Glutamatergic neuron (in vitro differentiated cells): Measurements from ENCODE around the gene TNS3. TPM values are rescaled to one million over a fixed set of nuclear protein-coding genes. Genes with fewer than 3 reads are reported as not detected.

Experiments used
- DNase-seq: peaks from one replicate; pipeline ENCODE4 v3.0.0; 2022
- H3K27ac Mint-ChIP-seq: one replicate; pipeline ENCODE4 v1.8.0; 2020; ENCODE audit warnings: mild to moderate bottlenecking, mixed read lengths, inconsistent platforms; ENCODE audit not compliant: unreplicated experiment
- H3K27me3 Mint-ChIP-seq: one replicate; pipeline ENCODE4 v1.8.0; 2020; ENCODE audit warnings: mild to moderate bottlenecking, moderate library complexity, mixed read lengths, inconsistent platforms; ENCODE audit not compliant: unreplicated experiment
- H3K36me3 Mint-ChIP-seq: one replicate; pipeline ENCODE4 v1.8.0; 2020; ENCODE audit warnings: mild to moderate bottlenecking, mixed read lengths, inconsistent platforms; ENCODE audit not compliant: unreplicated experiment
- H3K4me1 Mint-ChIP-seq: one replicate; pipeline ENCODE4 v1.8.0; 2020; ENCODE audit warnings: mild to moderate bottlenecking, low read depth, mixed read lengths, inconsistent platforms; ENCODE audit not compliant: unreplicated experiment
- H3K4me3 Mint-ChIP-seq: one replicate; pipeline ENCODE4 v1.8.0; 2020; ENCODE audit warnings: mild to moderate bottlenecking, mixed read lengths, inconsistent platforms; ENCODE audit not compliant: unreplicated experiment
- H3K9me3 Mint-ChIP-seq: one replicate; pipeline ENCODE4 v1.8.0; 2020; ENCODE audit warnings: mild to moderate bottlenecking, moderate library complexity, mixed read lengths, inconsistent platforms; ENCODE audit not compliant: unreplicated experiment
- CTCF ChIP-seq: fragments of 200-600 bp; sonication (generic); IDR thresholded peaks from one replicate; pipeline ENCODE4 v1.5.0; 2021; ENCODE audit not compliant: partially characterized antibody, unreplicated experiment
- total RNA-seq: library from RNA; stranded (reverse); fragmentation: NEBNext Ultra II Directional; extraction: Animal tissue kit (Norgen Biotek cat#: 25700); gene quantifications from one replicate; pipeline ENCODE4 v1.2.1, GENCODE V29; 2021; ENCODE audit not compliant: unreplicated experiment

The TNS3 gene
- total RNA-seq, 1 donor from 2014 or later = 3.8 TPM

DNA sequence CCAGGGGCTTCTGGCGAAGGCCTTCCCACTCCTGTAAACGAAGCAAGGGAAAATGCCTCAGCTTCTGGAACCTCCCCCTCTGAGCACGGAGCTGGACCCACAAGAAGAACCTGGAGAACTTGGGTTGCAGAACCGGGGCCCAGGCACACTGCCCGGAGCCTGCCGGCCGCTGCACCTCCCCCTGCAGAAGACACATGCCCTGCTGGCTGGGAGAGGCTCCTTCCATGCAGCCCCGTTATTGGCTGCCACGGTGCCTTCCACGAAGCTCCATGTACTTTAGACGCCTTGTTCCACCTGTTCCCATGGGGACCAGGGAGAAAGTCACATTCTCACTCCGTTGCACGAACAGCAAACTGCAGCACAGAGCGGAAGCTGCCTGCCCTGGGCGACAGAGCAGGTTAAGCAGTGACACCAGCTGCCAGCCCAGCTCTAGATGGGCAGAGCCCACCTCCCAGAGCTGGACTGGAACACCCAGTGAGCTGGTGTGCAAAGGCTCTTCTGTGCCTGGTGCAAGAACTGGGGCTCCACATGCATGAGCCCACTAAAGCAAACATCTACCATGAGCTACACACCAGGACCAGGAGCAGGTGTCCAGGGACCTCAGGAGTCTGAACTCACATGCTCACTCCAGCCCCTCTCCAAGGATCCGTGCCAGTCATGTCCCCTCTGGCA, 70.1 kb downstream of the TNS3 start:
- no peak overlapping the region for H3K27ac Mint-ChIP-seq
- peaks cover 3% of the 10 kb centered on the region for H3K9me3 Mint-ChIP-seq
- H3K36me3 Mint-ChIP-seq = no peaks in the 10 kb centered on the region
- no peak overlapping the region for H3K4me3 Mint-ChIP-seq
- peaks cover 2% of the 10 kb centered on the region for H3K4me1 Mint-ChIP-seq
- no peak for DNase-seq
- TF ChIP-seq CTCF = no peak
- peaks cover 2% of the 10 kb centered on the region for H3K27me3 Mint-ChIP-seq

GRCh38 chr7:47510786-47511185, 71.1 kb downstream of the TNS3 start:
- Mint-ChIP-seq H3K27ac (no peak overlapping the region), H3K4me1 (peaks cover 6% of the 10 kb centered on the region), H3K4me3 (no peak overlapping the region), H3K36me3 (peaks cover under 1% of the 10 kb centered on the region), H3K9me3 (peaks cover 3% of the 10 kb centered on the region), H3K27me3 (peaks cover 2% of the 10 kb centered on the region)
- TF ChIP-seq CTCF = no peak
- no peak for DNase-seq

GRCh38 chr7:47510192-47510591, 71.7 kb downstream of the TNS3 start:
- Mint-ChIP-seq H3K27ac (no peak overlapping the region), H3K27me3 (peaks cover 2% of the 10 kb centered on the region), H3K4me1 (peaks cover 6% of the 10 kb centered on the region), H3K36me3 (peaks cover 3% of the 10 kb centered on the region), H3K4me3 (no peak overlapping the region), H3K9me3 (peaks cover 3% of the 10 kb centered on the region)
- no peak for TF ChIP-seq CTCF
- DNase-seq = no peak

- no peak for TF ChIP-seq CTCF
- H3K27ac Mint-ChIP-seq = no peak overlapping the region
Measured at GRCh38 chr7:47509571-47509970, 72.3 kb downstream of the TNS3 start.

More at GRCh38 chr7:47509571-47509970, 72.3 kb downstream of the TNS3 start:
- Mint-ChIP-seq H3K4me3 (no peak overlapping the region), H3K27me3 (peaks cover 2% of the 10 kb centered on the region), H3K9me3 (peaks cover 3% of the 10 kb centered on the region), H3K36me3 (peaks cover 3% of the 10 kb centered on the region), H3K4me1 (peaks cover 6% of the 10 kb centered on the region)
- no peak for DNase-seq
